ENCODE data around the gene SMAD3. TPM values are rescaled to one million over a fixed set of nuclear protein-coding genes. Genes with fewer than 3 reads are reported as not detected.

SMAD3 gene
- total RNA-seq, 1 experiment from 2014 or later = 89.2 TPM

- Histone ChIP-seq H3K79me2 (ENCODE audit: insufficient read depth, low read length) (peaks cover 100% of the 10 kb centered on the region), H3K27me3 (ENCODE audit: insufficient read depth, low read length) (no peaks in the 10 kb centered on the region), H3K9me3 (ENCODE audit: control insufficient read depth in 1 of 2, insufficient read depth in 1 of 2, low read depth in 1 of 2, low read length in 2 of 2) (no peaks in the 10 kb centered on the region), H3K9ac (ENCODE audit: low read length) (no peak overlapping the region), H3K36me3 (ENCODE audit: control insufficient read depth in 1 of 2, insufficient read depth in 2 of 2, low read length in 2 of 2) (peaks cover 0 to 20% of the 10 kb centered on the region in 2 experiments; a peak in 1 of 4 replicates), H3K9me2 (ENCODE audit: insufficient read depth) (no peaks in the 10 kb centered on the region), H3K4me2 (ENCODE audit: low read length) (no peak overlapping the region), H3K4me1 (ENCODE audit: control insufficient read depth in 1 of 2, insufficient read depth in 2 of 2, low read length in 2 of 2) (peaks cover 67 to 86% of the 10 kb centered on the region in 2 experiments), H3K4me3 (replicated peaks in 1 of 2; ENCODE audit: low read depth in 1 of 2, low read length in 2 of 2) (no peak overlapping the region), H2AFZ (ENCODE audit: low read depth, low read length, poor library complexity, severe bottlenecking) (no peak overlapping the region), H3K27ac (ENCODE audit: low read depth, low read length) (no peak overlapping the region), H4K20me1 (ENCODE audit: insufficient read depth) (peaks cover 7% of the 10 kb centered on the region; the same call in 1 of the 2 replicates)
- intact Hi-C loops (cut with micrococcal nuclease) = no loop called here
- no peak for TF ChIP-seq SIN3A (IDR thresholded peaks at IDR 0.05; ENCODE audit: low read depth)
- no peak for TF ChIP-seq POLR2A (IDR thresholded peaks at IDR 0.05; ENCODE audit: borderline replicate concordance, extremely low read depth, insufficient read depth, insufficient read length)
- ChIA-PET POLR2A (interaction anchor here (1.3 kb wide), 1 partner anchor 16 kb away, joined by 4 read pairs; no protein-coding TSS in a partner anchor), CTCF (no interaction called here), RAD21 (ENCODE audit: low non-redundant PET in 1 of 2, low total read pairs in 2 of 2, uncharacterized antibody in 2 of 2, unreplicated experiment in 2 of 2) (no interaction called here)
- no TSS peak for BruUV-seq (replicated peaks)
- ATAC-seq (no peak), DNase-seq (ENCODE audit: low read depth, low spot score) (no peak)
Observed at GRCh38 chr15:67093504-67093862, 28.1 kb downstream of the SMAD3 start.

- peaks cover 7% of the 10 kb centered on the region; the same call in 1 of the 2 replicates for H4K20me1 ChIP-seq (ENCODE audit: insufficient read depth)
- no peaks in the 10 kb centered on the region for H3K9me3 ChIP-seq (ENCODE audit: control insufficient read depth in 1 of 2, insufficient read depth in 1 of 2, low read depth in 1 of 2, low read length in 2 of 2)
- no peak for DNase-seq (ENCODE audit: low read depth, low spot score)
- peaks cover 67 to 86% of the 10 kb centered on the region in 2 experiments for H3K4me1 ChIP-seq (ENCODE audit: control insufficient read depth in 1 of 2, insufficient read depth in 2 of 2, low read length in 2 of 2)
- H3K79me2 ChIP-seq (ENCODE audit: insufficient read depth, low read length) = peaks cover 100% of the 10 kb centered on the region
- no peaks in the 10 kb centered on the region for H3K27me3 ChIP-seq (ENCODE audit: insufficient read depth, low read length)
- intact Hi-C loops (cut with micrococcal nuclease) = no loop called here
- H3K4me3 ChIP-seq (replicated peaks in 1 of 2; ENCODE audit: low read depth in 1 of 2, low read length in 2 of 2) = no peak overlapping the region
- H3K36me3 ChIP-seq (ENCODE audit: control insufficient read depth in 1 of 2, insufficient read depth in 2 of 2, low read length in 2 of 2) = peaks cover 0 to 25% of the 10 kb centered on the region in 2 experiments; a peak in 1 of 4 replicates
- H3K9ac ChIP-seq (ENCODE audit: low read length) = no peak overlapping the region
- ChIA-PET CTCF (no interaction called here), RAD21 (ENCODE audit: low non-redundant PET in 1 of 2, low total read pairs in 2 of 2, uncharacterized antibody in 2 of 2, unreplicated experiment in 2 of 2) (no interaction called here), POLR2A (no interaction called here)
- no peak overlapping the region for H3K4me2 ChIP-seq (ENCODE audit: low read length)
- H3K27ac ChIP-seq (ENCODE audit: low read depth, low read length) = no peak overlapping the region
- ATAC-seq = no peak
- no peaks in the 10 kb centered on the region for H3K9me2 ChIP-seq (ENCODE audit: insufficient read depth)
- no peak overlapping the region for H2AFZ ChIP-seq (ENCODE audit: low read depth, low read length, poor library complexity, severe bottlenecking)
- no TSS peak for BruUV-seq (replicated peaks)
- no peak for TF ChIP-seq ELF1 (IDR thresholded peaks at IDR 0.05; ENCODE audit: borderline replicate concordance, low read depth)
- no peak for TF ChIP-seq RAD21 (IDR thresholded peaks at IDR 0.05; ENCODE audit: low read depth)
- no peak for TF ChIP-seq FOSL1 (IDR thresholded peaks at IDR 0.05; ENCODE audit: low read depth)
- TF ChIP-seq POLR2AphosphoS5 (IDR thresholded peaks at IDR 0.05; ENCODE audit: low read depth, low read length) = no peak
- TF ChIP-seq EZH2phosphoT487 (IDR thresholded peaks at IDR 0.05; ENCODE audit: borderline replicate concordance) = no peak
- no peak for TF ChIP-seq CEBPB (IDR thresholded peaks at IDR 0.05; ENCODE audit: low read depth)
- TF ChIP-seq CTCF (IDR thresholded peaks at IDR 0.05 in 2 of 3, conservative IDR thresholded peaks at IDR 0.05 in 1 of 3; ENCODE audit: borderline replicate concordance in 1 of 3, insufficient read depth in 1 of 3, low read depth in 2 of 3, low read length in 2 of 3) = no peak
- no peak for TF ChIP-seq EZH2 (IDR thresholded peaks at IDR 0.05)
- no peak for TF ChIP-seq YY1 (IDR thresholded peaks at IDR 0.05; ENCODE audit: extremely low read depth, insufficient replicate concordance, low read depth, low read length)
- TF ChIP-seq TCF7L2 (IDR thresholded peaks at IDR 0.05; ENCODE audit: borderline replicate concordance, extremely low read depth, insufficient read depth, insufficient read length) = no peak
- no peak for TF ChIP-seq SIN3A (IDR thresholded peaks at IDR 0.05; ENCODE audit: low read depth)
- no peak for TF ChIP-seq POLR2A (IDR thresholded peaks at IDR 0.05; ENCODE audit: borderline replicate concordance, extremely low read depth, insufficient read depth, insufficient read length)
- TF ChIP-seq CBX3 (IDR thresholded peaks at IDR 0.05; ENCODE audit: low read depth) = no peak
- no peak for TF ChIP-seq ZFX (IDR thresholded peaks at IDR 0.05)
- no peak for TF ChIP-seq JUND (IDR thresholded peaks at IDR 0.05)
Observed at GRCh38 chr15:67094001-67094826, 28.8 kb downstream of the SMAD3 start.
